ENCODE measurements around the gene IGFBP6. TPM values are rescaled to one million over a fixed set of nuclear protein-coding genes. Genes with fewer than 3 reads are reported as not detected.
A peak's percentile ranks its signal among the peaks of the same experiment; 100 is the strongest.

Gene IGFBP6
- total and polyA plus RNA-seq, 8 donors: 2.2 to 32.8 (median 14.6) TPM

- FAIRE-seq: no peak
Observed at GRCh38 chr12:53060064-53060720, 37.3 kb upstream of the IGFBP6 start.

GRCh38 chr12:53060721-53061276 lies 36.7 kb upstream of the IGFBP6 start:
- intact Hi-C loops (cut with DNase I): loop anchor here in 2 of 3 donors (5.0 to 10.0 kb wide), 2 partner anchors 37 to 134 kb away; partner anchors contain the start of gene IGFBP6 (in 1 of the 2)
- peak; percentile 60 to 92 (median 74) for DNase-seq
- peak overlapping the region; percentile 13 to 68 (median 52) for H3K27ac ChIP-seq
- peaks cover 0 to 17% (median 14%) of the 10 kb centered on the region in 3 donors for H3K36me3 ChIP-seq
- no peak overlapping the region for H3K4me3 ChIP-seq
- peak; percentile 13 to 30 (median 30) for ATAC-seq
- FAIRE-seq: no peak
- H3K9me3 ChIP-seq: no peaks in the 10 kb centered on the region
- H3K27me3 ChIP-seq: no peaks in the 10 kb centered on the region
- peaks cover 18 to 22% (median 22%) of the 10 kb centered on the region in 3 donors for H3K4me1 ChIP-seq
- WGBS, 2 donors: 18 to 19% methylated on average over 18 of the region's 18 CpGs
- no peak for TF ChIP-seq CTCF (IDR thresholded peaks at IDR 0.05)

More at GRCh38 chr12:53060064-53060720, 37.3 kb upstream of the IGFBP6 start:
- Histone ChIP-seq H3K36me3 (peaks cover 0 to 14% (median 13%) of the 10 kb centered on the region in 3 donors), H3K9me3 (no peaks in the 10 kb centered on the region), H3K4me1 (peaks cover 18 to 22% (median 22%) of the 10 kb centered on the region in 3 donors), H3K27me3 (no peaks in the 10 kb centered on the region), H3K4me3 (no peak overlapping the region), H3K27ac (peak overlapping the region in 3 of 4 donors; percentile 42 to 68 (median 61))
- intact Hi-C loops (cut with DNase I): loop anchor here in 2 of 3 donors (5.0 to 10.0 kb wide), 2 partner anchors 37 to 135 kb away; partner anchors contain the start of gene IGFBP6 (in 1 of the 2)
- TF ChIP-seq CTCF (IDR thresholded peaks at IDR 0.05): no peak
- ATAC-seq: no peak
- DNase-seq: peak in 2 of 6 donors; percentile 29 to 51
- 81 to 82% methylated on average over 17 of the region's 17 CpGs for WGBS, 2 donors

GRCh38 chr12:53061404-53062010 lies 36.0 kb upstream of the IGFBP6 start:
- H3K36me3 ChIP-seq: peaks cover 0 to 17% (median 14%) of the 10 kb centered on the region in 3 donors
- peaks cover 18 to 22% (median 22%) of the 10 kb centered on the region in 3 donors for H3K4me1 ChIP-seq
- peak in 2 of 4 donors; percentile 12 to 17 for TF ChIP-seq CTCF (IDR thresholded peaks at IDR 0.05)
- no peak for FAIRE-seq
- no peaks in the 10 kb centered on the region for H3K27me3 ChIP-seq
- H3K4me3 ChIP-seq: no peak overlapping the region
- ATAC-seq: peak; percentile 71 to 82 (median 79)
- intact Hi-C loops (cut with DNase I): loop anchor here in 2 of 3 donors (5.0 to 10.0 kb wide), 2 partner anchors 36 to 133 kb away; partner anchors contain the start of gene IGFBP6 (in 1 of the 2)
- DNase-seq: peak; percentile 88 to 94 (median 90)
- H3K27ac ChIP-seq: peak overlapping the region; percentile 13 to 68 (median 48)
- WGBS, 2 donors: 13 to 14% methylated on average over 5 of the region's 5 CpGs
- no peaks in the 10 kb centered on the region for H3K9me3 ChIP-seq

GRCh38 chr12:53062011-53062961 lies 35.2 kb upstream of the IGFBP6 start:
- 55% methylated on average over 20 of the region's 20 CpGs for WGBS, 2 donors
- ATAC-seq (no peak), DNase-seq (peak in 3 of 6 donors; percentile 28 to 75 (median 44)), FAIRE-seq (no peak)
- Histone ChIP-seq H3K27ac (peak overlapping the region in 3 of 4 donors; percentile 34 to 68 (median 61)), H3K36me3 (peaks cover 0 to 17% (median 14%) of the 10 kb centered on the region in 3 donors), H3K4me1 (peaks cover 18 to 22% (median 22%) of the 10 kb centered on the region in 3 donors), H3K4me3 (no peak overlapping the region), H3K27me3 (no peaks in the 10 kb centered on the region), H3K9me3 (no peaks in the 10 kb centered on the region)
- intact Hi-C loops (cut with DNase I): loop anchor here in 2 of 3 donors (5.0 to 10.0 kb wide), 2 partner anchors 35 to 133 kb away; partner anchors contain the start of gene IGFBP6 (in 1 of the 2)
- TF ChIP-seq CTCF (IDR thresholded peaks at IDR 0.05): peak in 1 of 4 donors; percentile 3

Data from pancreas (tissue), 10 donors.